ENCODE results near the gene KIAA0232. TPM values are rescaled to one million over a fixed set of nuclear protein-coding genes. Genes with fewer than 3 reads are reported as not detected.

KIAA0232 gene
- total and polyA plus RNA-seq, 2 experiments from 2014 or later = 20.6 to 21.7 TPM

DNA sequence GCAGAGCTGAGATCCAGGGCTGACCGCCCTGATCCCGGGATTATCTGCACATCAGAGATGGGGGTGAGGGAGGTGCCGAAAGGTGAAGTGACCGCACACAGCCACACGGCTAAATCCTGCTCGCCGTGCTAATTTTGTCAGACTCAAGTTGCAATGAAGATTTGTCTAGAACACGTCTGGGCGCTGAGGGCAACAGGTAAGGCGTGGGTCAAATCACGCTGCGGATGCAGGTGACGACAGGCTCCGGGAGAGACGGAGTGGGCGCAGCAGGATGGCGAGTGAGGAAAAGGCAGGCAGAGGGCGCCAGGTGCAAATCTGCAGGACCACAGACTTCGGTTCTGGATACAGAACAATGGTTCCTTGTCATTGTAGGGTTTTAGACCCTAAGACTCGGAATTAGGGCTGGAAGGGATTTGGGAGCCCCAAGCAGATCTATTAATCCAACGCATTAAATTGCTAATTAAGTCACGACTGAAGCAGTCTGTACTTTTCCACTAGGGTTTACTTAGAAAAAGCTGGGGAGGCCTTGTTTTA lies 125.2 kb downstream of the KIAA0232 start:
- Histone ChIP-seq H3K27me3 (replicated peaks; ENCODE audit: insufficient read depth) (no peaks in the 10 kb centered on the region), H3K4me3 (no peak overlapping the region), H3K79me2 (ENCODE audit: insufficient read depth) (0 out of 2 replicates have a peak, but pooled peaks cover 15% of the 10 kb centered on the region), H3K4me1 (ENCODE audit: insufficient read depth) (0 out of 2 replicates have a peak, but pooled peaks cover 9% of the 10 kb centered on the region), H4K20me1 (ENCODE audit: insufficient read depth) (no peaks in the 10 kb centered on the region), H3K4me2 (ENCODE audit: unreplicated experiment) (no peak overlapping the region), H2AFZ (no peak overlapping the region), H3K9ac (no peak overlapping the region), H3K36me3 (ENCODE audit: low read depth) (no peaks in the 10 kb centered on the region), H3K9me2 (ENCODE audit: insufficient read depth) (no peaks in the 10 kb centered on the region), H3F3A (ENCODE audit: insufficient read depth) (no peaks in the 10 kb centered on the region), H3K9me3 (ENCODE audit: low read depth) (no peaks in the 10 kb centered on the region), H3K27ac (no peak overlapping the region)
- DNase-seq = peak; percentile 34
- no peak for TF ChIP-seq EZH2phosphoT487 (IDR thresholded peaks at IDR 0.05; ENCODE audit: insufficient read depth, low read depth)
- TF ChIP-seq EZH2 (IDR thresholded peaks at IDR 0.05; ENCODE audit: insufficient read depth, poor library complexity, severe bottlenecking) = no peak
- 38 to 44% methylated on average over 22 of the region's 22 CpGs for whole genome bisulfite sequencing, 2 experiments (ENCODE audit: low coverage in 1 of 2, low lambda C conversion rate in 2 of 2, missing lambda C conversion rate in 2 of 2)
- in situ Hi-C loops (cut with MboI) = no loop called here

DNA sequence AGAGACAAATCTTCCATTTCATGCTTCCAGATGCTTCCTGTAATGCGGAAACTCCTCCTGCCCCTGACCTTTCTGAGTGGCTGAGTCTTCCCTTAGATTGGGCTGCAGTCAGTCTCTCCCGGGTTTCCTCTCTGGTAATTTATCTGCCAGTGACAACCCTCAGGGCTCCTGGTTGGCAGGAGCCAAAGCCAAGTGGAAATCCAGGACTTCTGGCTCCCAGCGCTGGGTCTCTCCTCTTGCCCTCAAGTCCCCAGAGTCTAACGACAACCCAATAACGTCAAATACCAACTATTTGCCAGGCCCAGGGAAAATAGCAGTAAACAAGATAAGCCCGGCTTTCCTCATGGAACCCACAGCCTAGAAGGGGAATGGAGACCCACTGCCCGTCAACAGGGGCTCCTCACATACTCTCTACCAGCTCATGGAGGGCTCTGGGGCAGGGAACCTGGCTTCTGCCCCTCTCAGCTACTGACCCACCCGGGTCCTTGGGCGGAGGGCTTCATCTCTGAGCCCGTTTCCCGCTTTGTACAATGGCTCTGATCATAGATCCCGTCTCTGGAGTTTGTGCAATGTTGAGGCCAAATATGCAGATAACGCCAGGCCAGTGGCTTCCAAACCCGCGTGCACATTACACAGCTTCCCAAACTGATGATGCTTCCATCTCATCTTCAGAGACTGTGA lies 126.0 kb downstream of the KIAA0232 start:
- H3K27me3 ChIP-seq (replicated peaks; ENCODE audit: insufficient read depth) = no peaks in the 10 kb centered on the region
- no peaks in the 10 kb centered on the region for H3K9me3 ChIP-seq (ENCODE audit: low read depth)
- peak overlapping the region; percentile 86 for H3K27ac ChIP-seq
- H3K9ac ChIP-seq = peak overlapping the region; percentile 88
- 0 out of 2 replicates have a peak, but pooled peaks cover 23% of the 10 kb centered on the region for H3K79me2 ChIP-seq (ENCODE audit: insufficient read depth)
- no peaks in the 10 kb centered on the region for H3K9me2 ChIP-seq (ENCODE audit: insufficient read depth)
- no peaks in the 10 kb centered on the region for H3K36me3 ChIP-seq (ENCODE audit: low read depth)
- in situ Hi-C loops (cut with MboI) = no loop called here
- H2AFZ ChIP-seq = peak overlapping the region; percentile 83
- H3K4me1 ChIP-seq (ENCODE audit: insufficient read depth) = 0 out of 2 replicates have a peak, but pooled peaks cover 9% of the 10 kb centered on the region
- TF ChIP-seq EZH2 (IDR thresholded peaks at IDR 0.05; ENCODE audit: insufficient read depth, poor library complexity, severe bottlenecking) = no peak
- no peak for TF ChIP-seq EZH2phosphoT487 (IDR thresholded peaks at IDR 0.05; ENCODE audit: insufficient read depth, low read depth)
- no peaks in the 10 kb centered on the region for H4K20me1 ChIP-seq (ENCODE audit: insufficient read depth)
- H3K4me3 ChIP-seq = peak overlapping the region; percentile 83
- DNase-seq = peak; percentile 79
- no peaks in the 10 kb centered on the region for H3F3A ChIP-seq (ENCODE audit: insufficient read depth)
- H3K4me2 ChIP-seq (ENCODE audit: unreplicated experiment) = peak overlapping the region; percentile 86
- WGBS, 2 experiments (ENCODE audit: low coverage in 1 of 2, low lambda C conversion rate in 2 of 2, missing lambda C conversion rate in 2 of 2) = 28 to 30% methylated on average over 15 of the region's 15 CpGs

GRCh38 chr4:6909113-6909969 lies 126.8 kb downstream of the KIAA0232 start, which contains the start of gene TBC1D14:
Gene TBC1D14, plus strand, starts transcription at chr4:6909826. Its CDS starts 13,564 bp downstream, at chr4:6923390.
- Histone ChIP-seq H4K20me1 (ENCODE audit: insufficient read depth) (no peaks in the 10 kb centered on the region), H3K27me3 (replicated peaks; ENCODE audit: insufficient read depth) (no peaks in the 10 kb centered on the region), H2AFZ (peak within 1 kb of the TSS; percentile 83), H3K4me3 (peak within 1 kb of the TSS; percentile 83), H3K9ac (peak within 1 kb of the TSS; percentile 88), H3K27ac (peak within 1 kb of the TSS; percentile 86), H3K79me2 (ENCODE audit: insufficient read depth) (peaks cover 28% of the 10 kb centered on the region; the same call in 1 of the 2 replicates), H3K4me1 (ENCODE audit: insufficient read depth) (0 out of 2 replicates have a peak, but pooled peaks cover 9% of the 10 kb centered on the region), H3K9me2 (ENCODE audit: insufficient read depth) (no peaks in the 10 kb centered on the region), H3K9me3 (ENCODE audit: low read depth) (no peaks in the 10 kb centered on the region), H3K36me3 (ENCODE audit: low read depth) (no peaks in the 10 kb centered on the region), H3K4me2 (ENCODE audit: unreplicated experiment) (peak within 1 kb of the TSS; percentile 92), H3F3A (ENCODE audit: insufficient read depth) (no peaks in the 10 kb centered on the region)
- in situ Hi-C loops (cut with MboI) = no loop called here
- peak; percentile 92 for DNase-seq
- 1 to 3% methylated on average over 61 to 85 of the region's 108 CpGs for WGBS, 2 experiments (ENCODE audit: low coverage in 1 of 2, low lambda C conversion rate in 2 of 2, missing lambda C conversion rate in 2 of 2)
- TF ChIP-seq EZH2 (IDR thresholded peaks at IDR 0.05; ENCODE audit: insufficient read depth, poor library complexity, severe bottlenecking) = no peak
- TF ChIP-seq EZH2phosphoT487 (IDR thresholded peaks at IDR 0.05; ENCODE audit: insufficient read depth, low read depth) = no peak

DNA sequence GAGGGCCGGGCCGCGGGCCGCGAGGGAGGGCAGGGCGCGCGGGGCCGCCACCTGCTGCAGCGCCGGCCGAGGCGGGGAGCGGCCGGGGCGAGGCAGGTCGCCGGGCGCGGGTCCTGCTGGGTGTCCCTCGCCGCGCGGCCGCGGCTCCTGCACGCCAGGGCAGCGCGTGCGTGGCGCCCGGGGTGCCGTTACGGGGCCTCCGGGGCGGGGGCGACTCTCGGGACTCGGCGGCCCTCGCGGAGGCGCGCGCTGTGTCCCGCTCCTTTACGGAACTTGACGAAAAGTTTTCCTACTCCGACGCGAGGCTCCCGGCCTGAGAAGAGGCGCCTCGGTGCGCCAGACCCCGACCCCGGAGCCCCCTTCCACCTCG lies 127.4 kb downstream of the KIAA0232 start:
- H4K20me1 ChIP-seq (ENCODE audit: insufficient read depth) = no peaks in the 10 kb centered on the region
- peak overlapping the region; percentile 83 for H3K4me3 ChIP-seq
- in situ Hi-C loops (cut with MboI) = no loop called here
- H3K79me2 ChIP-seq (ENCODE audit: insufficient read depth) = peaks cover 32% of the 10 kb centered on the region; the same call in 1 of the 2 replicates
- no peaks in the 10 kb centered on the region for H3K36me3 ChIP-seq (ENCODE audit: low read depth)
- TF ChIP-seq EZH2 (IDR thresholded peaks at IDR 0.05; ENCODE audit: insufficient read depth, poor library complexity, severe bottlenecking) = no peak
- TF ChIP-seq EZH2phosphoT487 (IDR thresholded peaks at IDR 0.05; ENCODE audit: insufficient read depth, low read depth) = no peak
- H2AFZ ChIP-seq = peak overlapping the region; percentile 34
- WGBS, 2 experiments (ENCODE audit: low coverage in 1 of 2, low lambda C conversion rate in 2 of 2, missing lambda C conversion rate in 2 of 2) = 0% methylated on average over 10 to 39 of the region's 58 CpGs
- H3F3A ChIP-seq (ENCODE audit: insufficient read depth) = no peaks in the 10 kb centered on the region
- 0 out of 2 replicates have a peak, but pooled peaks cover 9% of the 10 kb centered on the region for H3K4me1 ChIP-seq (ENCODE audit: insufficient read depth)
- no peak overlapping the region for H3K27ac ChIP-seq
- H3K4me2 ChIP-seq (ENCODE audit: unreplicated experiment) = peak overlapping the region; percentile 92
- H3K27me3 ChIP-seq (replicated peaks; ENCODE audit: insufficient read depth) = no peaks in the 10 kb centered on the region
- DNase-seq = peak; percentile 60
- no peaks in the 10 kb centered on the region for H3K9me3 ChIP-seq (ENCODE audit: low read depth)
- no peaks in the 10 kb centered on the region for H3K9me2 ChIP-seq (ENCODE audit: insufficient read depth)
- peak overlapping the region; percentile 88 for H3K9ac ChIP-seq

Measured in GM23248 (cell line).